COLO829 (cell line): Measurements from ENCODE around the gene CCDC17.
A peak's percentile ranks its signal among the peaks of the same experiment; 100 is the strongest.
"Not testable (repeated sequence)": the region's sequence is repeated elsewhere in the genome, so short reads cannot be mapped to it uniquely, and the experiment has no call there.

Experiments used
- DNase-seq: peaks from one replicate; pipeline ENCODE4 v3.0.0; 2012; ENCODE audit warnings: low spot score

CCDC17 gene

DNA sequence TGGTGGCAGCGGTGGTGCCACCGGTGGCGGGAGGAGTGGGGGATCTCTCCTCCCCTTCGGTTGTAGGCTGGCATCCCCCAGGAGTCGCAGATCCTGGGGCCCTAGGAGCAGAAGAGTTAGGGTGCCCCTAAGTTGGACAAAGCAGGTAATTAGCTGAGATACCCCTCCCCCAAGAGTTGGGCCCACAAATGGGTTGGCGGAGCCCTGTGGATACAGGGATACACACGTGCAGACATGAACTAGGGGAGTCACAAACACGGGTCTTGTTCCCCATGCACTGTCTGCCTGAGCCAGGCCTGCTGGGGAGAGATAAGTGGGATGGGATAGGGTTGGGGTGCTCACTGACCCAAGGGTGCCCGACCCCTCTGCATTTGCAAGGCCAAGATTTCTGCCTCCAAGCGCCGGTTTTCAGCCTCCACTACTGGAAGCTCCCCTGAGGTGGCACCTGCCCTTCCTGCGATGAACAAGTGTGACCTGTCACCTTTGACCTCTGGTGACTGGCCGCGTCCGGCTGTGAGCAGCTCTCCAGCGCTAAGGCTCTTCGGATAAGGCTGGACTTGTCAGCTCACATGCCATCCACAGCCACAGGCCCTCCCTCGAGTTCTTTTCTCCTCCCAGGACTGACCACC, 1.8 kb downstream of the CCDC17 start:
- no peak for DNase-seq

DNA sequence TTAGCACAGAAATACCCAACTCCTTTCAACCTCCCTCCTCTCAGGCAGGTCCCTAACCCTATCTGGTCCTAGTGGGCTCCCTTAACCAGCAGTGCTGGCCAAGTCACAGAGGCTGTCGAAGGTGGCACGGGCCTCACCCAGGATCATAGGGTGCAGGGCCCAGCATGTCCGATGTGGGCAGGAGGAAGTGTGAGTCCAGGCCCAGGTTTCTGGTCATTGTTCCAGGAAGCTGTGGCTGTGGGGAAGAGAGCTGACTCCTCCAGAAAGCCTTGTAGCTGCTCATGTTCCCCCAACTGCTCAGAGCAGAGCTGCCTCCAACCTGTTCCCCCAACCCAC, 2.4 kb downstream of the CCDC17 start:
- DNase-seq, result no peak

- DNase-seq, result no peak
These were observed 3.0 kb downstream of the CCDC17 start for GRCh38 chr1:45620588-45621500.

DNA sequence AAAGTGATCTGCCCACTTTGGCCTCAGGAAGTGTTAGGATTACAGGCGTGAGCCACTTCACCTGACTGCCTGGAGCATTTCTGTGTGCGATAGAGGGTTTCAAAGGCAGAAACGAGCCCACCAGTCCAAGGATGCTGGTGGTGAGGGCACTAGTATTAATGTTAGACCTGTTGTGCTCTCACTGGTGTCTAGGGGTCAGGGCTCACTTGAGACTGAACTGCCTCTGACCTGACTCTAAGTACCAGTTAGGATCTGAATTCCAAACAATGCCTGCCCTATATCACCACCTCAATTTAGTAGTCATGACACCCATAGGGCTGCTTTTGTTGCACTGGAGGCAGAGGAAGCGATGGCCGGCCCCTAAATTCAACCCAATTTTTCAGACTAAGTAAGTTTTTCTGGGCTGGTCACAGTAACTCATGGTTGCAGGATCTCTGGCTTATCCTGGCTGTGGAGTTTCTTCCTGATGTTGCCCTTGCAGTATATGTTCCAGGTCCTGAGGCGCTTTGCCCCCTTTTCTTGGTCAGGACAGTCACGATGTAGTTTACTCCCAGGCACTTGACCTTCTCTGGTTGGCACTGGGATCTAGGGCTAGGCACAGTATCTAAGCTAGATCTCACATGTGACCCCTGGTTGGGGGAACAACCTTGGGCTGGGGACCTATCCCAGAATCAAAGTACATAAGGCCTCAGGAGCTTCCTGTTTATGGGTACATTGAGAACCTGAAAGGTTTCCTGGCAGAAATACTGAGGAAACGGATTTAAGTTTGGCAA, 4.5 kb downstream of the CCDC17 start:
- DNase-seq, result no peak

DNA sequence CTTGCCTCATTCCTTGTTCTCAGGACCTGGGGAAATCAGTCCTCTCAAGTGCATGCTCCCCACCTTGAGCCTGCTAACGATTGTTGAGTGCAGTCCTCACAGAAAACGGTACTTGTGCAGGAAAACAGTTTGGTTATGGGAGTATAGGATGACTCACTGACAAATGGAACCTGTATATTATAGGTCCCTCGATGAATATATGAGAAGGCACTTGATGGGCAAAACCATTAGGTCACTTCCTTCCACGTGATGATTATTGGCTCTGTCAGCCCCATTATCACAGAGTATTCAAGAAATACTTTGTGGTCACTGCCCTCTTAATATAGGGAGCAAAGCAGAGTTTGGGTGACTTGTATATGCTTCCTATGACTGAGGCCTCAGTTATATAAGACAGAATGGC, 6.2 kb downstream of the CCDC17 start:
- DNase-seq, result no peak

GRCh38 chr1:45615885-45616284, 8.0 kb downstream of the CCDC17 start:
- no peak for DNase-seq

DNA sequence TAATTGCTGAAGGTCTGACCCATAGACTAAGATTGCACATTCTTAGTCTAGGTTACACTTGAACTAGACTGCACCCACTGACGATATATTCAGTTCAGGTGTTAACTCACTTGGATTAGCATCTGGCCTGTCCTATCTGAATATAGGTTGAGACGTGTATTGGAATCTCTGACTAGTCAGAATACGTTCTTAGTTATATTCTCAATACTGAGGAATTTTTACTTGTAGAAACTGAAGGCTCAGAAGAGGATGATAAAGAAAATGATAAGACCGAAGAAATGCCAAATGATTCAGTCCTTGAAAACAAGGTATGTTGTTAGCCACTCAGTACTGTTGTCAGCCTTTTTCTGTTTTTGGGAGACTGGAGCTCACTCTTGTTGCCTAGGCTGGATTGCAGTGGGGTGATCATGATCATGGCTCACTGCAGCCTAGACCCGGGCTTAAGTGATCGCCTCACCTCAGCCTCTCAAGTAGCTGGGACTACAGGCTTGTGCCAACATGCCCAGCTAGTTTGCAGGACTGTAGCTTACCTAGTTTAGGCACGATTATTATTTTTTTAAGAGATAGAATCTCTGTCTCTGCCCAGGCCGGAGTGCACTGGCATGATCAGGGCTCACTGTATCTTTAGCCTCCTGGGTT, 10.8 kb downstream of the CCDC17 start:
- no peak for DNase-seq

DNA sequence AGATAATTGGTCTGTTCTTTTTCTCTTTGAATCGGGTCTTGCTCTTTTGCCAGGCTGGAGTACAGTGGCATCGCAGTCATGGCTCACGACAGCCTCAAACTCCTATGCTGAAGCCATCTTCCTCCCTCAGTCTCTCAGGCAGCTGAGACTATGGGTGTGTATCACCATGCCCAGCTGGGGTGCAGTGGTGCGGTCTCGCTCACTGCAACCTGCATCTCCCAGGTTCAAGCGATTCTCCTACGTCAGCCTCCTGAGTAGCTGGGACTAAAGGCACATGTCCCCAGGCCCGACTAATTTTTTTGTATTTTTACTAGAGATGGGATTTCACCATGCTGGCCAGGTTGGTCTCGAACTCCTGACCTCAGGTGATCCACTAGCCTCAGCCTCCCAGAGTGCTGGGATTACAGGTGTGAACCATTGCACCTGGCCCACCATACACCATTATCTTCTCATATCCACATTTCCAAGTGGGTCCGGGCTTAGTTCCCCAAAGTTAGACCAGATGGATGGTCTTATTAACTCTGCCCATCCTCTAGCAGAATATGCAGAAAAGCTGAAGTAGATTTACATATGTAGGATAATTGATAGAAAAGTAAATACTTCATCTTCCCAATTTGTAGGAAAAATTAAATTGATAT, 13.1 kb downstream of the CCDC17 start:
- no peak for DNase-seq

DNA sequence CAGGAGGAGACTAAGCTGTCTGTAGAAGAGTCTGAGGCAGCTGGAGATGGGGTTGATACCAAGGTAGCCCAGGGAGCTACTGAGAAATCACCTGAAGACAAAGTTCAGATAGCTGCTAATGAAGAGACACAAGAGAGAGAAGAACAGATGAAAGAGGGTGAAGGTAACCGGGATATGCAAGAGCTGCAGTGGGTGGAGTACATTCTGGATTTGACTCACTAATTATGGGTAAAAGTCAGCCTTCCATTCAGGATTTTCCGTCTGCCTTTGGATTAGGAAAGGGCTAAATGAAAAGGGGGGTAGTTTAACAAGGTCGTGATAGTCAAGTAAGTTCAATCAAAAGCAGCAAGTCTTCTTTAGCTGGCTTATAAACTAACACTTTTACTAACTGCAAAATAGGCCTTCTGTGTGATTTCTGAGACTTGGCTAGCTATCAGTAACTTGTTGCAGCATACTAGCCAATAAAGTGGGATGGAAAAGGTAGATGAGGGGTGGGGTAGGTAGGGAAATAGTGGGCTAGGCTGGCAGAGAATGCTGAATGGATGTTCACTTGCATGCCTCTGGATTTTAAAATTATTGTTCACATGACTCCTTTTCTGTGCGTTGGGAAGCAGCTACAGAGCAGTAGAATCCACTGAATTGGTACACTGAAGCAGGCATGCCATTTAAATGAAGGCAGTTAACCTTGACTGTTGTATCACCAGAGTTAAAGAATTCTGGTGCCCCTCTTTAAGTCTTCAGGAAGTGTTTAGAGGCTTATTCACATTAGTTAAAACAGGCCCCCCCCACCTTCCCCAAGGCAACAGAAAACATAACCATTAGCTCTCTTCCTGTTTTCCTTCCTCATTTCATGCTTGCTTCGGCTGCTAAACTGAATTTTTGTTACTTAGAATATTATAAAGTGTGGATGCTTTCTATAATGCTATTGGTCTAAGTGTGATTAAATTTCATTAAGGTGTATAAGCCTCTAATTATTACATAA, 15.4 kb downstream of the CCDC17 start:
- no peak for DNase-seq

- no peak for DNase-seq
These were observed 16.3 kb downstream of the CCDC17 start for GRCh38 chr1:45607404-45608074.

GRCh38 chr1:45604239-45604638, 19.6 kb downstream of the CCDC17 start:
- DNase-seq, result no peak

DNA sequence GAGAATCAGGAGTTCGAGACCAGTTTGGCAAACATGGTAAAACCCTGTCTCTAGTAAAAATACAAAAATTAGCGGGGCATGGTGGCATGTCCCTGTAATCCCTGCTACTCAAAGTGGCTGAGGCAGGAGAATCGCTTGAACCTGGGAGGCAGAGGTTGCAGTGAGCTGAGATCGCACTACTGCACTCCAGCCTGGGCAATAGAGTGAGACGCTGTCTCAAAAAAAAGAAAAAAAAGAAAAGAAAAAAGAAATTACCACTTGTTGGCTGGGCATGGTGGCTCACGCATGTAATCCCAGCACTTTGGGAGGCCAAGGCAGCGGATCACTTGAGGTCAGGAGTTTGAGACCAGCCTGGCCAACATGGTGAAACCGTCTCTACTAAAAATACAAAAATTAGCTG, 27.1 kb downstream of the CCDC17 start:
- not testable (repeated sequence) for DNase-seq

GRCh38 chr1:45594412-45594811, 29.4 kb downstream of the CCDC17 start:
- no peak for DNase-seq

GRCh38 chr1:45589861-45590260, 34.0 kb downstream of the CCDC17 start:
- no peak for DNase-seq

GRCh38 chr1:45586769-45587168, 37.1 kb downstream of the CCDC17 start:
- DNase-seq, result no peak

DNA sequence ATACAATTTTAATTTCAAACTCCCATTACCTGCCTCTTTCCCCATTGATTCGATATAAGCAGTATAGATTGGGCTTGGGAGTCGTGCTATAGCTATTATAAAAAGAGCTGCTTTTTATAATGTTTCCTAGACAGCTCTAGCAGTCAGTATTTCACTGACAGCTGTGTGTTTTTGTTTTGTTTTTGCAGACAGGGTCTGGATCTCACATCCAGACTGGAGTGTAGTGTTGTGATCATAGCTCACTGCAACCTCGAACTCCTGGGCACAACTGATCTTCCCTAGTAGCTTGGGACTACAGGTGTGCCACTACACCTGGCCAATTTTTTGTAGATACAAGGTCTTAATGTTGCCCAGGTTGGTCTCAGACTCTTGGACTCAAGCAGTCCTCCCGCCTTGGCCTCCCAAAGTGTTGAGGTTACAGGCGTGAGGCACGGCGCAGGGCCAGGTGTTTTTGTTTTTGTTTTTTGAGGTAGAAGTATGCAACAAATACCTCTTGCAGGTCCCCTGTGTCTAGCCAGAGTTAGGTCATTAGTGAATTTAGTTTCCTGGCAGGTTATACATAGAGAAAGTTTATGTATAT, 38.3 kb downstream of the CCDC17 start:
- no peak for DNase-seq

- no peak for DNase-seq
These were observed 38.8 kb downstream of the CCDC17 start for GRCh38 chr1:45585110-45585426.

DNA sequence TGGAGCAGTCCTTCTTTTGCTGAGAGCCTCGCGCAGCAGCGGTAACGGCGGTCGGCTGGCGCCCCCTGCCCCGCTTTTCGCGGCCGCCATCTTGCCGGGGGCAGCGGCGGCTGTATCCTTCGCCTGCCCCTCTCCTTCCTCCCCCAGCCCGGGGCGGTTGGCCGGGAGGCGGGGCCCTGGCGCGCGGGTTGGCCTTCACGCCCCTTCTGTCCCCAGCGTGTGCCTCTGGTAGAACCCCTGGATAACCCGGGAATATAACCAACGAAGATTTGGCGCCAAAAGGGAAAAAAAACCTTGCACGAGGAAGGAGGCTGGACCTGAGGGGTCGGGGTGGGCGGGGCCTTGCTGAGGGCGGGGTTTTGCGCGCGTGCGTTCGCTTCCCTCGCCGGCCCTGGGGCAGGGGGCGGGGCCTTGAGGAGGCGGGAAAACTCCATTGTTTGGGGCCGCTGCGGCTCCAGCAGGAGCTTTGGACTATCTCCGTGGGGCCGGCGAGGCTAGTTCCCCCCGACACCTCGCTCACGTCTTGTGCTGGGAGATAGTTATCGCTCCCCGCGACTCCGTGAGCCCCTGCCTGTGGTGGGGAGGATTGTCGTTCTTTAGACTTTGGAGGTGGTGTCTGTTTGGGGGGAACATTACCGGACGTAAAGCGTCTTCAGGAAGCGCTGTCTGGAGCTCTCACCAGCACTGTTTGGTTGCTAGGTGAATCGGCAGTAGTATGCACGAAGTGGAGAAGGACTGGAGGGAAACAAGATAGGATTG, 39.3 kb downstream of the CCDC17 start:
- peak; percentile 81 for DNase-seq

DNA sequence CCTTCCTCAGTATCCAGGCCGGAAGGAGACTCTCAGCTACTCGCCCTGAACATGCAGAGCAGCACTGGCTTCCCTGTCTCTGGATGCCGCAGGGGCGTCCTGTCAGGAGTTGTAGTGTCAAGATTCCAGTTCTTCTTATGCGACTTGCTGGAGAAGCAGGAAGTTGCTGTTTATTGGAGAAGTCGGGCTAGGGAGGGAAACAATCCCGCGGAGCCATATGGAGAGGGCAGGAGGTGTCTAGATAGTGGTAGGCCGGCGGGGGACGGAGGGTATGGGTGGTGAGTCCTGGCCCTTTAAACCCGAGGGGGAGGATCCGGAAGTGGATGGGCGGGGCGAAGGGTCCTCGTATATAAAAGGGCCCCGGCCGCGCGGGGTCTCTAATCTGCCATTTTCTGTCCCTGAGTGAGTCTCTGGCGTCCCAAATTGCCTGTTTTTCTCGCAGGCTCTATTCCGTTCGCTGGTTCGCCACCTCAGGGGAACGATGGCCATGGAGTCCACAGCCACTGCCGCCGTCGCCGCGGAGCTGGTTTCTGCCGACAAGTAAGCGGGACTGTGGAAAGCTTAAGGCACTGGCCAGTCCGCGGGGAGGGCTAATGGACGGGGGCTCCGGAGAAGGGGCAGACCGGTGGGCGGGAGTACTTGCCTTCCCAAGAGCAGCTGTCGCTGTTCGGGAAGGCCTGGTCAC, 40.0 kb downstream of the CCDC17 start, which contains the start of gene NASP:
Gene NASP, plus strand, starts transcription at position 376 of the 685 bp plus-strand sequence. Its CDS starts 106 bp downstream, at position 482.
- peak; percentile 84 for DNase-seq
